Type B pancreatic cell (in vitro differentiated cells): ENCODE results near the gene ANKS1A. TPM values are rescaled to one million over a fixed set of nuclear protein-coding genes. Genes with fewer than 3 reads are reported as not detected.

ENCODE experiments used
- DNase-seq: peaks from one replicate; pipeline ENCODE4 v3.0.0; 2021; ENCODE audit warnings: mixed read lengths; ENCODE audit not compliant: unreplicated experiment; ENCODE audit errors: extremely low spot score
- H3K27ac Mint-ChIP-seq: 2 replicates; pipeline ENCODE4 v1.8.0; 2021; ENCODE audit warnings: mild to moderate bottlenecking, mixed read lengths
- H3K27me3 Mint-ChIP-seq: 2 replicates; pipeline ENCODE4 v1.8.0; 2021; ENCODE audit warnings: mixed read lengths
- H3K36me3 Mint-ChIP-seq: 2 replicates; pipeline ENCODE4 v1.8.0; 2021; ENCODE audit warnings: mixed read lengths
- H3K4me1 Mint-ChIP-seq: one replicate; pipeline ENCODE4 v1.8.0; 2021; ENCODE audit warnings: mixed read lengths; ENCODE audit not compliant: unreplicated experiment
- H3K4me3 Mint-ChIP-seq: 2 replicates; pipeline ENCODE4 v1.8.0; 2021; ENCODE audit warnings: mild to moderate bottlenecking, mixed read lengths
- H3K9me3 Mint-ChIP-seq: 2 replicates; pipeline ENCODE4 v1.8.0; 2021; ENCODE audit warnings: mixed read lengths
- CTCF ChIP-seq: fragments of 200-600 bp; sonication (generic); conservative IDR thresholded peaks from 2 replicates; pipeline ENCODE4 v1.5.0; 2021; ENCODE audit warnings: antibody characterized with exemption, mild to moderate bottlenecking
- total RNA-seq: library from RNA; stranded (reverse); gene quantifications from 2 replicates; pipeline ENCODE4 v1.2.1, GENCODE V29; 2021; ENCODE audit warnings: low replicate concordance

The ANKS1A gene
- total RNA-seq, 1 donor from 2014 or later: 28.0 TPM

- H3K36me3 Mint-ChIP-seq: no peaks in the 10 kb centered on the region
- H3K4me3 Mint-ChIP-seq: no peak overlapping the region
- DNase-seq: no peak
- H3K27ac Mint-ChIP-seq: no peak overlapping the region
- no peaks in the 10 kb centered on the region for H3K27me3 Mint-ChIP-seq
- H3K4me1 Mint-ChIP-seq: peaks cover 44% of the 10 kb centered on the region
- no peaks in the 10 kb centered on the region for H3K9me3 Mint-ChIP-seq
- TF ChIP-seq CTCF: no peak
These were observed 158.4 kb downstream of the ANKS1A start for GRCh38 chr6:35047265-35048011.

- Mint-ChIP-seq H3K36me3 (no peaks in the 10 kb centered on the region), H3K4me3 (no peak overlapping the region), H3K27me3 (no peaks in the 10 kb centered on the region), H3K9me3 (no peaks in the 10 kb centered on the region), H3K27ac (no peak overlapping the region), H3K4me1 (peaks cover 40% of the 10 kb centered on the region)
- DNase-seq: no peak
- no peak for TF ChIP-seq CTCF
These were observed 159.1 kb downstream of the ANKS1A start for GRCh38 chr6:35048031-35048613.

- no peaks in the 10 kb centered on the region for H3K27me3 Mint-ChIP-seq
- H3K4me1 Mint-ChIP-seq: peaks cover 35% of the 10 kb centered on the region
- no peaks in the 10 kb centered on the region for H3K36me3 Mint-ChIP-seq
- no peak for DNase-seq
- H3K27ac Mint-ChIP-seq: no peak overlapping the region
- TF ChIP-seq CTCF: peak; percentile 38
- no peak overlapping the region for H3K4me3 Mint-ChIP-seq
- no peaks in the 10 kb centered on the region for H3K9me3 Mint-ChIP-seq
These were observed 159.6 kb downstream of the ANKS1A start for GRCh38 chr6:35048631-35049083.

GRCh38 chr6:35049156-35049735, 160.2 kb downstream of the ANKS1A start:
- DNase-seq: no peak
- Mint-ChIP-seq H3K36me3 (no peaks in the 10 kb centered on the region), H3K27me3 (no peaks in the 10 kb centered on the region), H3K4me1 (peaks cover 29% of the 10 kb centered on the region), H3K4me3 (no peak overlapping the region), H3K9me3 (no peaks in the 10 kb centered on the region), H3K27ac (no peak overlapping the region)
- no peak for TF ChIP-seq CTCF

- no peaks in the 10 kb centered on the region for H3K27me3 Mint-ChIP-seq
- H3K27ac Mint-ChIP-seq: no peak overlapping the region
- H3K4me3 Mint-ChIP-seq: no peak overlapping the region
- no peak for TF ChIP-seq CTCF
- H3K4me1 Mint-ChIP-seq: peaks cover 20% of the 10 kb centered on the region
- H3K9me3 Mint-ChIP-seq: no peaks in the 10 kb centered on the region
- no peaks in the 10 kb centered on the region for H3K36me3 Mint-ChIP-seq
- no peak for DNase-seq
These were observed 161.1 kb downstream of the ANKS1A start for GRCh38 chr6:35049900-35050756.
